Testis (tissue), 3 donors: Measurements from ENCODE around the gene SLC25A11. TPM values are rescaled to one million over a fixed set of nuclear protein-coding genes. Genes with fewer than 3 reads are reported as not detected.

ENCODE experiments used
- DNase-seq: peaks from one replicate; pipeline ENCODE4 v3.0.0-alpha.2; 2019
- H3K27ac ChIP-seq, 2 donors: fragments of 200-600 bp; sonication (generic); one replicate each; pipeline ENCODE4 v1.5.1; 2019
- H3K27me3 ChIP-seq: fragments of 200-600 bp; sonication (generic); one replicate; pipeline ENCODE4 v1.5.1; 2019
- H3K36me3 ChIP-seq: fragments of 200-600 bp; sonication (generic); one replicate; pipeline ENCODE4 v1.5.1; 2017; ENCODE audit warnings: low read depth; ENCODE audit errors: missing control alignments
- H3K4me1 ChIP-seq: fragments of 200-600 bp; sonication (generic); one replicate; pipeline ENCODE4 v1.5.1; 2019
- H3K4me3 ChIP-seq, 2 donors: fragments of 200-600 bp; sonication (generic); one replicate each; pipeline ENCODE4 v1.5.1; 2017 to 2019
- H3K9me3 ChIP-seq: fragments of 200-600 bp; sonication (generic); one replicate; pipeline ENCODE4 v1.5.1; 2017
- CTCF ChIP-seq, 3 experiments: fragments of 450-650 bp in 2 of 3; fragments of 200-600 bp in 1 of 3; sonication (generic) in 1 of 3; IDR thresholded peaks; one replicate each; pipeline ENCODE4 v1.5.1; 2016 to 2019; ENCODE audit warnings: antibody characterized with exemption in 3 of 3, mild to moderate bottlenecking in 2 of 3, moderate library complexity in 1 of 3
- POLR2A ChIP-seq: fragments of 450-650 bp; IDR thresholded peaks from one replicate; pipeline ENCODE4 v1.6.1; 2017; ENCODE audit warnings: antibody characterized with exemption, mild to moderate bottlenecking, moderate library complexity
- WGBS, 2 donors: methylation state at CpG; one replicate each; pipeline ENCODE4 v1.1.5; 2018; 5-methylcytosine and 5-hydroxymethylcytosine counted together
- intact Hi-C: fragments of 100-400 bp; cut with DNase I; formaldehyde crosslinking; loops from one replicate; pipeline ENCODE4 v1.15.1; 2023; ENCODE audit warnings: low total_unique reads
- polyA plus RNA-seq: library from polyadenylated mRNA; stranded (reverse); fragments of 350-450 nt; fragmentation: Illumina TruSeq; extraction: RNeasy Lipid Tissue Mini Kit (QIAGEN cat#74804); gene quantifications from one replicate; pipeline ENCODE4 v1.2.3, GENCODE V29; 2014; ENCODE audit warnings: low read depth, low replicate concordance; ENCODE audit not compliant: insufficient read depth
- total RNA-seq, 2 donors: library from RNA; depleted of rRNA; stranded (reverse); fragments of >200 nt; gene quantifications; one replicate each; pipeline ENCODE4 v1.2.3, GENCODE V29; 2016

The SLC25A11 gene
- total and polyA plus RNA-seq, 3 donors from 2014 or later: 23.7 to 25.9 (median 24.3) TPM

DNA sequence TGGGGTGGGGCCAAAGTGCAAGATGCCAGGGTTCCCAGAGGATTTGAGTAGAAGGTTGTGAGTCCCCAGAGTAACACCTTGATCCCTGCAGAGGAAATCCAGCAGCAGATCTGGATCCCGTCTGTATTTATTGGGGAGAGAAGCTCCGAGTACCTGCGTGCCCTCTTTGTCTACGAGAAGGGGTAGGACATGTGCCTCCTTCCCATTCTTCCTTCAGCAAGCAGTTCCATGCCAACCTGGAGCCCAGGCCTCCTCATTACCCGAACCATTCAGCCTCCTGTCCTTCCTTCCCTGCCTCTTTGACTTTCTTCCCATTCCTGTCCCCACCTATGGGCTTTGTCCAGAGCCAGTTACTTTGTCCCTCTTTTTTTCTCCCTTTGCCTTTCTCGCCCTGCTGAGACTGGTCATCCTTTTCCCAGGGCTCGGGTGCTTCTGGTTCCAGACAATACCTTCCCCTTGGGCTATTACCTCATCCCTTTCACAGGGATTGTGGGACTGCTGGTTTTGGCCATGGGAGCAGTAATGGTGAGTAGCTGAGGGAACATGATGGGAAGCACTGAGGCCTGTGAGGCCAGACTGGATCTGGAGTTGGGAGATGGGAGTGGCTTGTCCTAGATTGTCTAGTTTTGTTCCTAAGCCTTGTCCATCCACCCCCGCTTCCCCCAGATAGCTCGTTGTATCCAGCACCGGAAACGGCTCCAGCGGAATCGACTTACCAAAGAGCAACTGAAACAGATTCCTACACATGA lies 3.1 kb upstream of the SLC25A11 start:
- intact Hi-C loops: no loop called here
- 77% methylated on average over 11 to 13 of the region's 13 CpGs for WGBS, 2 donors
- no peaks in the 10 kb centered on the region for H3K36me3 ChIP-seq
- H3K27ac ChIP-seq: no peak overlapping the region
- H3K9me3 ChIP-seq: no peaks in the 10 kb centered on the region
- no peak overlapping the region for H3K4me3 ChIP-seq
- H3K27me3 ChIP-seq: no peaks in the 10 kb centered on the region
- no peak for DNase-seq
- H3K4me1 ChIP-seq: peaks cover 34% of the 10 kb centered on the region
- no peak for TF ChIP-seq CTCF (IDR thresholded peaks at IDR 0.05)
- no peak for TF ChIP-seq POLR2A

GRCh38 chr17:4941319-4941610 lies 1.4 kb upstream of the SLC25A11 start:
- 23 to 29% methylated on average over 4 of the region's 4 CpGs for WGBS, 2 donors
- peak overlapping the region; percentile 69 for H3K4me3 ChIP-seq
- intact Hi-C loops: no loop called here
- no peaks in the 10 kb centered on the region for H3K36me3 ChIP-seq
- peak overlapping the region in 1 of 2 donors; percentile 97 for H3K27ac ChIP-seq
- peaks cover 25% of the 10 kb centered on the region for H3K4me1 ChIP-seq
- no peaks in the 10 kb centered on the region for H3K27me3 ChIP-seq
- no peak for TF ChIP-seq POLR2A
- TF ChIP-seq CTCF (IDR thresholded peaks at IDR 0.05): no peak
- H3K9me3 ChIP-seq: no peaks in the 10 kb centered on the region
- no peak for DNase-seq

DNA sequence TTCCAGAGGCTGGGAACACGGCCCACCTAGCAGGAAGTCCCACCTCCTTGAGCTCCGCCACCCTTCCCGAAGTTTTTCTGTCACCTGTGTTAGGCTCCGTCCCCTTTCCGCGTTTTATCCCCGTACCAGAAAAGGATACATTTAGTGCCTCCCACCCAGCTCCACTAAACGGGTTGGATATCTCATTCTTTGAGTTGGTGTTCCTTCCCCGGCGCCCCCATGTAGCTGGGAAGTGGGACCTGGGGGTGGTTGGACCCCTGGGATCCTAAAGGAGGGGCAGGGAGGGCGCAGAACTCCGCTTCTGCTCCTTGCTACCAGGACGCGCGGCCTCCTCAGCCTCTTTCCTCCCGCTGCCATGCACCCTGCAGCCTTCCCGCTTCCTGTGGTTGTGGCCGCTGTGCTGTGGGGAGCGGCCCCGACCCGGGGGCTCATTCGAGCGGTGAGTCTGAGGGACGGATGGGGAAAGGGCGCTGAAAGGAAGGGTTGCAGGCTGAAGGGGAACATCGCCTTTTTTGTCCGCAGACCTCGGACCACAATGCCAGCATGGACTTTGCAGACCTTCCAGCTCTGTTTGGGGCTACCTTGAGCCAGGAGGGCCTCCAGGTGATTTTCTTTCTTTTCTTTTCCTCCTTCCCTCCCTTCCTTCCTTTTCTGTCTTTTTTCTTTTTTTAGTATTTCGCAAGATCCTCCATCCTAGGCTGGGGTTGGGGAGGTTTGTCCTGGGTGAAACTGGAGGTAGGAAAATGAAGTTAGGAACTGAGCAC lies 891 bp upstream of the SLC25A11 start:
- peak overlapping the region; percentile 83 to 97 for H3K27ac ChIP-seq
- intact Hi-C loops: no loop called here
- H3K4me1 ChIP-seq: peaks cover 20% of the 10 kb centered on the region
- DNase-seq: peak; percentile 93
- no peaks in the 10 kb centered on the region for H3K36me3 ChIP-seq
- H3K4me3 ChIP-seq: peak overlapping the region; percentile 69
- 1 to 2% methylated on average over 23 to 29 of the region's 29 CpGs for WGBS, 2 donors
- no peaks in the 10 kb centered on the region for H3K27me3 ChIP-seq
- TF ChIP-seq CTCF (IDR thresholded peaks at IDR 0.05) (no peak), POLR2A (no peak)
- H3K9me3 ChIP-seq: no peaks in the 10 kb centered on the region

DNA sequence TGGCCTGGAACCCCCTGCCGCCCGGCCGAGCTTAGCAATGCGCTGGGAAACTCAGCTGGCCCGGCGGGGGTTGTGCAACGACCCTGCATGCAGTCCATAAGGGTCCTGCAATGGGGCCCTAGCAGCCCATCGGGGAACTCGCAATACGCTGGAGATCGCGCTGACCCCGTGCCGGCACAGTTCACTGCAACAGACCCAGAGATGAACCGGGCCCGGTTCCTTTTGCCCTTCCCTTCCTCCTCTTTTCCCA lies 375 bp downstream of the SLC25A11 start:
- Histone ChIP-seq H3K27me3 (no peaks in the 10 kb centered on the region), H3K36me3 (no peaks in the 10 kb centered on the region), H3K27ac (peak overlapping the region; percentile 83 to 97), H3K9me3 (no peaks in the 10 kb centered on the region), H3K4me1 (peaks cover 14% of the 10 kb centered on the region), H3K4me3 (peak overlapping the region; percentile 69)
- DNase-seq: no peak
- TF ChIP-seq CTCF (IDR thresholded peaks at IDR 0.05) (no peak), POLR2A (no peak)
- intact Hi-C loops: no loop called here
- WGBS, 2 donors: 0% methylated on average over 12 to 16 of the region's 16 CpGs
